ENCODE data around the gene SRRT.

SRRT gene

GRCh38 chr7:100825215-100825671 is 49.7 kb upstream of the SRRT start:
- Histone ChIP-seq H3K4me3 (ENCODE audit: low read depth, low read length) (no peak overlapping the region), H3K36me3 (ENCODE audit: control insufficient read depth in 2 of 2, insufficient read depth in 1 of 2, low read length in 2 of 2) (peaks cover 16 to 40% of the 10 kb centered on the region in 2 experiments; a peak in 2 of 3 replicates), H3K9me3 (ENCODE audit: control insufficient read depth, insufficient read depth, low read depth, low read length) (no peaks in the 10 kb centered on the region), H3K27ac (ENCODE audit: extremely low read depth, low read depth, low read length) (no peak overlapping the region), H3K4me1 (ENCODE audit: control insufficient read depth, insufficient read depth, low read length) (no peaks in the 10 kb centered on the region)
- ChIA-PET CTCF (interaction anchor here (0.6 to 1.4 kb wide), 4 partner anchors 26 to 118 kb away, joined by 3 to 5 read pairs (median 3); no protein-coding TSS in a partner anchor), POLR2A (interaction anchor here (0.6 kb wide), 1 partner anchor 21 kb away, joined by 3 read pairs; no protein-coding TSS in a partner anchor)
- no peak for TF ChIP-seq ZXDB (tag by site-specific recombination; IDR thresholded peaks at IDR 0.05)
- TF ChIP-seq ZBTB48 (tag by site-specific recombination; IDR thresholded peaks at IDR 0.05): no peak
- TF ChIP-seq ZNF416 (tag by site-specific recombination; IDR thresholded peaks at IDR 0.05): no peak
- no peak for TF ChIP-seq KLF16 (tag by site-specific recombination; IDR thresholded peaks at IDR 0.05)
- no peak for TF ChIP-seq ELK4 (IDR thresholded peaks at IDR 0.05; ENCODE audit: borderline replicate concordance, low read depth, low read length)
- TF ChIP-seq ZNF596 (tag by site-specific recombination; IDR thresholded peaks at IDR 0.05): no peak
- TF ChIP-seq ZNF843 (tag by site-specific recombination; IDR thresholded peaks at IDR 0.05): no peak
- TF ChIP-seq ZNF302 (tag by site-specific recombination; IDR thresholded peaks at IDR 0.05; ENCODE audit: low read depth): no peak
- TF ChIP-seq ZSCAN18 (tag by site-specific recombination; IDR thresholded peaks at IDR 0.05): no peak
- TF ChIP-seq ZNF335 (tag by site-specific recombination; conservative IDR thresholded peaks at IDR 0.05): no peak
- no peak for TF ChIP-seq TRIM28 (IDR thresholded peaks at IDR 0.05; ENCODE audit: borderline replicate concordance, low read length)
- peak; percentile 20; the same call in 1 of the 2 replicates for TF ChIP-seq ZNF600 (tag by site-specific recombination; IDR thresholded peaks at IDR 0.05)
- TF ChIP-seq ZNF202 (tag by site-specific recombination; IDR thresholded peaks at IDR 0.05; ENCODE audit: borderline replicate concordance): no peak
- TF ChIP-seq ZNF391 (tag by site-specific recombination; IDR thresholded peaks at IDR 0.05; ENCODE audit: borderline replicate concordance, low read depth): no peak
- TF ChIP-seq HOXD13 (CRISPR knock-in tag; IDR thresholded peaks at IDR 0.05; ENCODE audit: borderline replicate concordance): no peak
- TF ChIP-seq ZNF398 (tag by site-specific recombination; IDR thresholded peaks at IDR 0.05): 0 out of 2 replicates have a peak, but pooled peaks have one; percentile 1
- no peak for TF ChIP-seq ZSCAN4 (tag by site-specific recombination; IDR thresholded peaks at IDR 0.05)
- no peak for TF ChIP-seq ZNF214 (tag by site-specific recombination; IDR thresholded peaks at IDR 0.05; ENCODE audit: borderline replicate concordance)
- TF ChIP-seq ZNF341 (tag by site-specific recombination; IDR thresholded peaks at IDR 0.05; ENCODE audit: low read depth): 0 out of 2 replicates have a peak, but pooled peaks have one; percentile 1
- TF ChIP-seq ZNF48 (tag by site-specific recombination; IDR thresholded peaks at IDR 0.05): no peak
- no peak for TF ChIP-seq ZNF830 (tag by site-specific recombination; IDR thresholded peaks at IDR 0.05; ENCODE audit: low read depth)
- no peak for TF ChIP-seq ZNF544 (tag by site-specific recombination; IDR thresholded peaks at IDR 0.05)
- TF ChIP-seq HOXC10 (CRISPR knock-in tag; IDR thresholded peaks at IDR 0.05): no peak
- TF ChIP-seq ZNF561 (tag by site-specific recombination; IDR thresholded peaks at IDR 0.05; ENCODE audit: borderline replicate concordance): no peak
- no peak for TF ChIP-seq ZNF362 (tag by site-specific recombination; IDR thresholded peaks at IDR 0.05)
- TF ChIP-seq ATF2 (tag by site-specific recombination; IDR thresholded peaks at IDR 0.05; ENCODE audit: low read depth): no peak
- peak; percentile 96 for TF ChIP-seq PRDM1 (tag by site-specific recombination; IDR thresholded peaks at IDR 0.05)
- TF ChIP-seq SP7 (tag by site-specific recombination; IDR thresholded peaks at IDR 0.05): no peak
- TF ChIP-seq ZNF549 (tag by site-specific recombination; IDR thresholded peaks at IDR 0.05): no peak
- TF ChIP-seq ZNF19 (tag by site-specific recombination; IDR thresholded peaks at IDR 0.05; ENCODE audit: low read depth): no peak
- no peak for TF ChIP-seq ZNF223 (tag by site-specific recombination; IDR thresholded peaks at IDR 0.05)
- TF ChIP-seq ZNF629 (tag by site-specific recombination; IDR thresholded peaks at IDR 0.05): no peak

Data from HEK293 (cell line).